ENCODE data around the gene SLC12A7.

SLC12A7 gene

DNA sequence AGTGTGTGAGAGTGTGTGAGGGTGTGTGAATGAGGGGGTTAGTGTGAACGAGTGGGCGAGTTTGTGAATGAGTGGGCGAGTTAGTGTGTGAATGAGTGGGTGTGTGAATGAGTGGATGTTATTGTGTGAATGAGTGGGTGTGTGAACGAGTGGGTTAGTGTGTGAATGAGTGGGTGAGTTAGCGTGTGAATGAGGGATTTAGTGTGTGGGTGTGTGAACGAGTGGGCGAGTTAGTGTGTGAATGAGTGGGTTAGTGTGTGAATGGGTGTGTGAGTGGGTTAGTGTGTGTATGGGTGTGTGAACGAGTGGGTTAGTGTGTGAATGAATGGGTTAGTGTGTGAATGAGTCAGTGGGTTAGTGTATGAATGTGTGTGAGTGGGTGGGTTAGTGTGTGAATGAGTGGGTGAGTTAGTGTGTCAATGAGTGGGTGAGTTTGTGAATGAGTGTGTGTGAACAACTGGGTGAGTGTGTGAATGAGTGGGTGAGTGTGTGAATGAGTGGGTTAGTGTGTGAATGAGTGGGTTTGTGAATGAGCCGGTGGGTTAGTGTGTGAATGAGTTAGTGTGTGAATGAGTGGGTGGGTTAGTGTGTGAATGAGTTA is 65.8 kb downstream of the SLC12A7 start:
- no peak for DNase-seq

DNA sequence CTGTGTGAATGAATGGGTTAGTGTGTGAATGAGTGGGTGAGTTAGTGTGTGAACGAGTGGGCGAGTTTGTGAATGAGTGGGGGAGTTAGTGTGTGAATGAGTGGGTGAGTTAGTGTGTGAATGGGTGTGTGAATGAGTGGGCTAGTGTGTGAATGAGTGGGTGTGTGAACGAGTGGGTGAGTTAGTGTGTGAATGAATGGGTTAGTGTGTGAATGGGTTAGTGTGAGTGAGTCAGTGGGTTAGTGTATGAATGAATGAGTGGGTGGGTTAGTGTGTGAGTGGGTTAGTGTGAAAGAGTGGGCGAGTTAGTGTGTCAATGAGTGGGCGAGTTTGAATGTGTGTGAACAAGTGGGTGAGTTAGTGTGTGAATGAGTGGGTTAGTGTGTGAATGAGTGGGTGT is 67.7 kb downstream of the SLC12A7 start:
- no peak for DNase-seq

DNA sequence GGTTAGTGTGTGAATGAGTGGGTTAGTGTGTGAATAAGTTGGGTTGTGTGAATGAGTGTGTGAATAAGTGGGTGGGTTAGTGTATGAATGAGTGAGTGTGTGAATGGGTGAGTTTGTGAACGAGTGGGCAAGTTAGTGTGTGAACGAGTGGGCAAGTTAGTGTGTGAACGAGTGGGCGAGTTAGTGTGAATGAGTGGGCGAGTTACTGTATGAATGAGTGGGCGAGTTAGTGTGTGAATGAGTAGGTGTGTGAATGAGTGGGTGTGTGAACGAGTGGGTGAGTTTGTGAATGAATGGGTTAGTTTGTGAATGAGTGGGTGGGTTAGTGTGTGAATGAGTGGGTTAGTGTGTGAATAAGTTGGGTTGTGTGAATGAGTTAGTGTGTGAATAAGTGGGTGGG is 68.5 kb downstream of the SLC12A7 start:
- DNase-seq, result no peak

DNA sequence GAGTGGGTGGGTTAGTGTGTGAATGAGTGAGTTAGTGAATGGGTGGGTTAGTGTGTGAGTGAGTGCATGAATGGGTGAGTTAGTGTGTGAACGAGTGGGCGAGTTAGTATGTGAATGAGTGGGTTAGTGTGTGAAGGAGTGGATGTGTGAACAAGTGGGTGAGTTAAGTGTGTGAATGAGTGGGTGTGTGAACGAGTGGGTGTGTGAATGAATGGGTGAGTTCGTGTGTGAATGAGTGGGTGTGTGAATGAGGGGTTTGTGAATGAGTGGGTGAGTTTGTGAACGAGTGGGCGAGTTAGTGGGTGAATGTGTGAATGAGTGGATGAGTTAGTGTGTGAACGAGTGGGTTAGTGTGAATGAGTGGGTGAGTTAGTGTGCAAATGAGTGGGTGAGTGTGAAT is 69.2 kb downstream of the SLC12A7 start:
- DNase-seq, result no peak

DNA sequence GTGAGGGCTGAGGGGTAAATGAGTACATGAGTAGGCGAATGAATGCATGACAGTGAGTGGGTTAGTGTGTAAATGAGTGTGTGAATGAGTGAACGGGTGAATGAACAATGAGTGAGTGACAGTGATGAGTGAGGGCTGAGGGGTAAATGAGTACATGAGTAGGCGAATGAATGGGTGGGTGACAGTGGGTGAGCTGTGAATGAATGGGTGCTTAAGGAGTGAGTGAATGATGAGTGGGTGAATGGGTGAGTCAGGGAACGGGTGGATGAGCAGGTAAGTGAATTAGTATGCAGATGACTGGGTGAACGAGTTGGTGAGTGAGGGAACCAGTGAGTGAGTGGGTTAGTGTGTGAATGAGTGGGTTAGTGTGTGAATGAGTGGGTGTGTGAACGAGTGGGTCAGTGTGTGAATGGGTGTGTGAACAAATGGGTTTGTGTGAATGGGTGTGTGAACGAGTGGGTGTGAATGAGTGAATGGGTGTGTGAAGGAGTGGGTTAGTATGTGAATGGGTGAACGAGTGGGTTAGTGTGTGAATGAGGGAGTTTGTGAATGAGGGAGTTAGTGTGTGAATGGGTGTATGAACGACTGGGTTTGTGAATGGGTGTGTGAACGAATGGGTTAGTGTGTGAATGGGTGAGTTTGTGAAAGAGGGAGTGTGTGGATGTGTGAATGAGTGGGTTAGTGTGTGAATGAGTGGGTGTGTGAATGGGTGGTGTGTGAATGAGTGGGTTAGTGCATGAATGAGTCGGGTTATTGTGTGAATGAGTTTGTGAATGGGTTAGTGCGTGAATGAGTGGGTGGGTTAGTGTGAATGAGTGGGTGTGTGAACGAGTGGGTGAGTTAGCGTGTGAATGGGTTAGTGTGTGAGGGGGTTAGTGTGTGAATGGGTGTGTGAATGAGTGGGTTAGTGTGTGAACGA is 70.4 kb downstream of the SLC12A7 start:
- no peak for DNase-seq

DNA sequence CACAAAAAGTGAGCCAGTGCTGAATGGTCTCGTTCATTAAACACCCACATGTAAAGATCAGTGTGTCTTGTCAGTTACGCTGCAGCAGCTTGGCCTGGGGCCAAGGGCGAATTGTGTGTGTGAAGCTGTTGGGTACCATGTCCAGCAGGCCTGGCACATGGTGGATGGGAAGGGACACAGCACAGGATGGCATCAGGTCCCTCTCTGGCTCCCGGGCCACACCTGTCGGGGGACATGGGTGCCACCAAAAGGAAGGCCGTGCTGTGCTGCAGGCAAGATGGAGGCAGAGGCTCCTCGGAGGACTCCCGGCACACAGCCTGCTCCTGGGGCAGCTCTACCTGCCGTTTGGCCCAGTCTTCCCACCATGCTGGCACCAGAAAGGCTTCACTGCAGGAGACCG is 71.3 kb downstream of the SLC12A7 start:
- DNase-seq, result no peak

DNA sequence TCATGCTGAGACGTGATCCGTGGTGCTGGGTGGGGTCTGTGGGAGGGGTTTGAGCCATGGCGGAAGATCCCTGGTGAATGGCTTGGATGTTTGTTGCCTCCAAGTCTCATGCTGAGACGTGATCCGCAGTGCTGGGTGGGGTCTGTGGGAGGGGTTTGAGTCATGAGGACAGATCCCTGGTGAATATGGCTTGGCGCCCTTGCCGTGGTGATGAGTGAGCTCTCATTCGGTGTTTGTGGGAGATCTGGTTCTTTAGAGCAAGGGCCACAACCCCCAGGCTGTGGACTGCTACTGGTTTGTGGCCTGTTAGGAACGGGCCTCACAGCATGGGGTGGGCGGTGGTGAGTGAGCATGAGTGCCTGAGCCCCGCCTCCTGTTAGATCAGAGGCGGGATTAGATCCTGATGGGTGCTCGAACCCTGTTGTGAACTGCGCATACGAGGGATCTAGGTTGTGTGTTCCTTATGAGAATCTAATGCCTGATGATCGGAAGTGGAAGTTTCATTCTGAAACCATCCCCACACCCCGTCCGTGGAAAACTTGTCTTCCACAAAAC is 72.1 kb downstream of the SLC12A7 start:
- no peak for DNase-seq

DNA sequence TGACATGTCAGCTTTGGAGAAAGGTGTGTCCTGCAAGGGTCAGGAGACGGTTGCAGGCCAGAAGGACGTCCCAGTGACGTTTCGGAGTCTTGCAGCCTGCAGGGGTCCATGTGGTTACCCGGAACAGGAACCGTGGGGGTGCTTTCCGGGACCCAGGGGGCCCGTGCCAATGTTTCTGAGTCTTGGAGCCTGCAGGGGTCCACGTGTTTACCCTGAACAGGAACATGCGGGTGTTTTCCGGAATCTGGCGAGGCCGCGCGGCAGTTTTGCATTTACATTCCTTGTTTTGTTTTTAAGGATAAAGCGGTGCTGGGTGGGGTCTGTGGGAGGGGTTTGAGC is 72.7 kb downstream of the SLC12A7 start:
- no peak for DNase-seq

DNA sequence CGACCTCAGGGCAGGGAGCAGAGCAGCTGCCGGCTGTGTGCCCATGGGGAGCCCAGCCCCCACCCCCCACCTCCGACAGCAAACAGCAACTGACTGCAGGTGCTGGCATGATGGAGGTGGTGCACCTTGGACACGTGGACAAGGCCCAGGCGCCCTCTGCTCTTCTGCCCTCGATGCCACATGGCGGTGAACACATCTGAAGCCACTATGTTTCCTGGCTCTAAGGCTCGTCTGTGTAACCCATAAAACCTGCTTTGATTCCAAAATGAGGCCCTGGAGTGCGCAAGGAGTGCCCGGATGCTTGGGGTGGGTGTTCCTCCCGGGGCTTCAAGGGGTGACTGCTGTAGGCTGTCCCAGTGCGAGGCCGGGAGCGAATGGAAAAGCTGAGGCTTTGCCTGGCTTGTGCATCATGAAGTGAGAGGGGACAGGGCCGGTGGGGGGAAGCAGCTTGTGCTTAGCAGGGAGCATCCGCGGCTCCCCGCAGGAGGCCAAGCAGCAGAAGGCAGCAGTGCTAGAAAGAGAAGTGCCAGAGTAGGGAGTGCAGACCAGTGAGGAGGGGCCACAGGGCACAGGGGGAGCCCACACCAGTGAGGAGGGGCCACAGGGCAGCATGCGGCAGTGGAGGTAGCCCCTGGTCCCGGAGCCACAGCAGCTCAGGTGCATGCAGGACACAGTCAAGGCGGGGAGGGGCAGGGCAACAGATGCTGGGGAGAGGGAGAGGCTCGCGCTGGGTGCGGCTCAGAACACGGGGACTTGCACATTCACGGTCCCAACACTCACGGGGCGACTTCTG is 73.2 kb downstream of the SLC12A7 start:
- no peak for DNase-seq

DNA sequence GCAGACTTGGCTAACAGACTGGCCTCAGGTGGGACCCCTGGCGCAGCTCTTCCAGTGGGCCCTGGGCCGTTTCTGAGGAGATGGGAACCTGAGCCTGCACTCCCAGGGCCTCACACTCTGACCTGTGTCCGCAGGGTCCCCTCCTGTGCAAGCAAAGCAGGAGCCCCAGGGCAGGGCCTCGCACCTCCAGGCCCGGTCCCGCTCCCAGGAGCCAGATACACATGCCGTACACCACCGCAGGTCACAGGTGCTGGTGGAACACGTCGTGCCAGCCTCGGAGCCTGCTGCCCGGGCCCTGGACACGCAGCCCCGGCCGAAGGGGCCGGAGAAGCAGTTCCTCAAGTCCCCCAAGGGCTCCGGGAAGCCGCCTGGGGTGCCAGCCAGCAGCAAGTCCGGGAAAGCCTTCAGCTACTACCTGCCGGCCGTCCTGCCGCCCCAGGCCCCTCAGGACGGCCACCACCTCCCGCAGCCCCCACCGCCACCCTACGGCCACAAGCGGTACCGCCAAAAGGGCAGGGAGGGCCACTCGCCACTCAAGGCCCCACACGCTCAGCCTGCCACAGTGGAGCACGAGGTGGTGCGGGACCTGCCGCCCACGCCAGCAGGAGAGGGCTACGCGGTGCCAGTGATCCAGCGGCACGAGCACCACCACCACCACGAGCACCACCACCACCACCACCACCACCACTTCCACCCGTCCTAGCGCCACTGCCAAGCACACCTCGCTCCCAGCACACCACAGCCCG is 74.0 kb downstream of the SLC12A7 start:
- no peak for DNase-seq

DNA sequence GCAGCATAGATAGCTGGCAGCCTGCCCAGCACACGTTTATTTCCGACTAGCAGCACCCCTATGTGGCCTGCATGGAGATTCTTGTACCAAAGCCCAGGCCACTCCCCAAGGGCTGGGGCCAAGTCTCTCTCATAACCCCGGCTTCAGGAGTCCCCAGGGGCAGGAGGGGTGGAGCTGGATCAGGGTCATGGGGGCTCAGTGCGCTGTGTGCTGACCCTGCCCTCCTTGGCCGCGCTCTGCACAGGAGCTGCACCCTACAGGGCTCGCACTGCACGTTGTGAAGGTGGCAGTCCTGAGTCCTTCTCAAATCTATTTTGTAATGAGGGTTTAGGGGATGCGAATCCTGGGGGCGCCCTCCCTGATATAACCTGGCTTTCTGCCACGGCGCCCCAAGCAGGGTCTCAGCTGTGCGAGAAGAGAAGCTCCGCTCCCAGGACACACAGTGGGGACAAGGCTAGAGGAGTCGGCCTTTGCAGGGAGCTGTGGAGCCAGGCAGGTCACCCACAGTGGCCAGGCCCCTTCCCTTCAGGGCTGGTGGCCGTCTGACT is 74.7 kb downstream of the SLC12A7 start:
- no peak for DNase-seq

DNA sequence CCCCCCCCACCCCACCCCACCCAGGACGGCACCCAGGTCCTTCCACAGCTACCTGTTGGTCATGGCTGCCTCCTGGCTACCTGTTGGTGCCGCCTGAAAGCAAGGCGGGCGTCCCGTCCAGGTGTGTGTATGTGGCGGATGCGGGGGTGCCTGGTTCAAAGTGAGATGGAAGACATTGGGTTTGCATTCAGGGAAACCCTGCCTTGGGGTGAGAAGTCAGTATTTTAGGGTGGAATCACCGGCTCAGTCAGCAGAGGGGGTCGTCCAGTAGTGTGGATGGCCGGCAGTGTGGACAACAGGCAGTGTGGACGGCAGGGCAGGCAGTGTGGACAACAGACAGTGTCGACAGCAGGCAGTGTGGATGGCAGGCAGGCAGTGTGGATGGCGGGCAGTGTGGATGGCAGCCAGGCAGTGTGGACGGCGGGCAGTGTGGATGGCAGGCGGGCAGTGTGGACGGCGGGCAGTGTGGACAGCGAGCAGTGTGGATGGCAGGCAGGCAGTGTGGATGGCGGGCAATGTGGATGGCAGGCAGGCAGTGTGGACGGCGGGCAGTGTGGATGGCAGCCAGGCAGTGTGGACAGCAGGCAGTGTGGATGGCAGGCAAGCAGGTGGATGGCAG is 75.2 kb downstream of the SLC12A7 start:
- DNase-seq, result no peak

DNA sequence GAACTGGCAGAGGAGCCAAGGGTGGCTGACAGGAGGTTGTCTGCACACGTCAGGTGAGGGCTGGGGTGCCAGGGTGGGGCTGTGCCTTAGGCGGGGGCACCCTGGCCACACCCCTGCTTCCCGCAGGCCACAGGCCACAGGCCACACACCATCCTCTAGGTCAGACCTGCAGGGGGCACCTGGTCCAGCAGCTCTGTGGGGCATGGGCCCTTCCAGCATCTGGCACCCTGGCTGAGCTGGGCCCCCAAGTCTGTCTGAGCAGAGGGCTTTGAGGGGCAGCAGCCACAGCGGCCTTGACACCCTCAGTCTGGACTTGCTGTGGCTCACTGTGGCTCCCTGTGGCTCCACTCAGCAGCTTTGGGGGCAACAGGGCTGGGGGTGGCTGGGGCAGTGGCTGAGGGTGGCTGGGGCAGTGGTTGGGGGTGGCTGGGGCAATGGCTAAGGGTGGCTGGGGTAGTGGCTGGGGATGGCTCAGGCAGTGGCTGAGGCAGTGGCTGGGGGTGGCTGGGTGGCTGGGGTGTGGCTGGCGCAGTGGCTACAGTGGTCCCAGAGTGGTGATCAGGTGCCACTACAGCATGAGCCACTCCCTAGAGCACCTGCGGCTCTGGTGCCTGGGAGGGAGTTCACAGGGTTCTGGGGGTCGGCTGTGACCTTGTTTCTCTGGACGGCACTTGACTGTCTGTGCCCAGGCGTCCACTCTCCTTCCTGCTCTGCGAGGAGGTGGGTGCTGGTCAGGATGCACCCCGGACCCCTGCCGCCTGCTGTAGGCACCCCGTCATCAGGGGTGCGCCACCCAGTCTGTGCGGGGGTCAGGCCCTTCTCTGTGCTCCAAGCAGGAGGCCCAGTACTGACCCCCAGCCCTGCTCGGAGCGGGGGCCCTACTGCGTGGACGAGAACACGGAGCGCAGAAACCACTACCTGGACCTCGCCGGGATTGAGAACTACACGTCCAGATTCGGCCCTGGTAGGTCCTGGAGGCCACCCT is 76.2 kb downstream of the SLC12A7 start:
- no peak for DNase-seq

DNA sequence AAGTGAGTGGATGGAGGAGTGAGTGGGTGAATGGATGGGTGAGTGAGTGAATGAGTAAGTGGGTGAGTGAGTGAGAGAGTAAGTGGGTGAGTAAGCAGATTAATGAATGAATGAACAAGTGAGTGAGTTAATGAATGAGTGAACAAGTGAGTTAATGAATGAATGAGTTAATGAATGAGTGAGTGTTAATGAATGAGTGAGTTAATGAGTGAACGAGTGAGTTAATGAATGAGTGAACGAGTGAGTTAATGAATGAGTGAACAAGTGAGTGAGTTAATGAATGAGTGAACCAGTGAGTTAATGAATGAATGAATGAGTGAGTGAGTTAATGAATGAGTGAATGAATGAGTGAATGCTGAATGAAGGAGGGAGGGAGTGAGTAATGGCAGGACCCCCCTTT is 76.9 kb downstream of the SLC12A7 start:
- no peak for DNase-seq

DNA sequence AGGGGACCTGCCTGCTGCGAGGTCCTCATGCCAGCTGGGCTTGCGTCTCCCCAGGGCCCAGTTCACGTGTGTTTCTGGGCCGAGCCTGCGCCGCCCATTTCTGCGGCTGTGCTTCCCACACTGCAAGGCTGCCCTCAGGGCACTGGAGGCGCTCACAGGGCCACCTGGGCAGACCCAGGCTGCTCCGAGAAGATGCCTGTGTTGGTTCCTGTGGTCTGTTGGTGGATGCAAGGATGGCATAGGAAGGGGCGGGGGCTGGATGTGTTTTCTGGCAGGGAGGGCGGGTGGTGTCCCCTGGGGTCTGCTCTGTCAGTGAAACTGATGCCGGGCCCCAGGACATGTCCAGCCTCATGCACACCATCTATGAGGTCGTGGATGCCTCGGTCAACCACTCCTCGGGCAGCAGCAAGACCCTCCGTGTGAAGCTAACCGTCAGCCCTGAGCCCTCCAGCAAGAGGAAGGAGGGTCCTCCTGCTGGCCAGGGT is 77.4 kb downstream of the SLC12A7 start:
- DNase-seq, result no peak

DNA sequence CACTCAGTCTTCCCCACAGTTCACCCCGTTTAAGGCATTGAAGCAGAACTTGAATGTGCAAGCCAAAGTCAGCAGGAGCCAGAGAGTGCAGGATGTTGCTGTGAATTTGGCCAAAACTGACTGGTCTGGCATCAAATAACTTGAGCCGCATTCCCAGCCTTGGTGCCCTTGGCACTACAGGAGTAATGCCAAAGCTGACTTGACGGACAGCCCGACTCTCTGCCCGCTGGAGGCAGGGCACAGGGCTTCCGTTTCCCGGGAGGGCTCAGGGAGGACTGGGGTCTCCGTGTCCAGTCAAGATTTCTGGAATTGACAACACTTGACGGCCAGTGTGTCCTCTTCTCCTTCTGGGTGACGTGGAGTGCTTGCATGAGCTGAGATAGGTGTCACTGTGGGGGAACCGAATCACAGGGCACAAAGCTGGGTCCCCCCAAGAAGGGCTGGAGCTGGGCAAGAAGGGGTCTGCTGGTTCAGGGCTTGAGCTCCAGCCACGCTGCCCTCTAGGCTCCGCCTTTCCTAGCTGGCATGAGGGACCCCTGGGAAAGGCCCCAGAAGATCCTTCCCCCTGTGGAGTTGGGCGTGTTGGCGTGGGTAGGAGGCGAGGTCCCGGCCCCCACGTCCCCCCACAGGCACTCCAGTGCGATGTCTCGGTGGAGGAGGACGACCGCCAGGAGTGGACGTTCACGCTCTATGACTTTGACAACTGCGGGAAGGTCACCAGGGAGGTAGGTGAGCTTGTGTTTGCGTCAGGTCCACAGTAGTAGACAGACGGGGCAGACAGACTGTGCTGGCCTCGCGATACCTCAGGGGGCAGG is 78.0 kb downstream of the SLC12A7 start:
- no peak for DNase-seq

DNA sequence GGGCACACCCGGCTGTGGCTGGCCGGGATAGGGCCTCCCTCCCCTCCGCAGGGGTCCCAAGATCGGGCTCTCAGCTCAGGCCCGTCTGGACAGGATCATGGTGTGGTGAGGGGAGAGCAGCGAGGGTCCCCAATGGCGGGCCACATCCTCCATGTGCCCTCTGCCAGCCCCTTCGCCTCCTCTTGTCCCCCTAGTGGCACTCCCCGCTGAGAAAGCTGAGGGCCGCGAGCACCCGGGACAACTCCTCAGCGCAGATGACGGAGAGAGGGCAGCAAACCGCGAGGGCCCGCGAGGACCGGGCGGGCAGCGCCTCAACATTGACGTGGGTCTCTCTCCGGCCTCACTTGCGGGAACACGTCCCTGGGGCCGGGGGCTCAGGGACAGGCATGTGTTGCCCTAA is 78.7 kb downstream of the SLC12A7 start:
- no peak for DNase-seq

DNA sequence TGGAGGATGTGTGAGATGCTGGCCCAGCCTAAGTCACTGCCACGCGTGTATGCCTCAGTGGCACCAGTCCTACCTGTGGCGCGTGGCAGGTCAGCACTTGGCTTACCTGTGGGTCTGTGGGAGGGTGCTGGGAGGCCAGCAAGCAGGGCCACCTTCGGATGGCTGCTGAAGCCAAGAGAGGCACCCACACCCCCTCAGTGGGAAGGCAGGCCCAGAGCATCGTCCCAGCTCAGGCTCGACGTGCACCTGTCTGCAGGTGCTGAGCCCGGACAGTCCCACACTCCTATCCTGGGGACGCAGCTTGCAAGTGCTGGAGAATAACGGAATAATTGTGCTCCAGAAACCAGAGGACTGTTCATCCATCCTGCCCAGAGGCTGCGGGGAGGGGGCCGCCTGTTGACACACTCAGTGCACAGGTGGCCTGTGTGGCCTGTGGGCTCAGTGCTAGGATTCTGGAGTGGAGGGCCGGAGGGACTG is 79.3 kb downstream of the SLC12A7 start:
- DNase-seq, result no peak

DNA sequence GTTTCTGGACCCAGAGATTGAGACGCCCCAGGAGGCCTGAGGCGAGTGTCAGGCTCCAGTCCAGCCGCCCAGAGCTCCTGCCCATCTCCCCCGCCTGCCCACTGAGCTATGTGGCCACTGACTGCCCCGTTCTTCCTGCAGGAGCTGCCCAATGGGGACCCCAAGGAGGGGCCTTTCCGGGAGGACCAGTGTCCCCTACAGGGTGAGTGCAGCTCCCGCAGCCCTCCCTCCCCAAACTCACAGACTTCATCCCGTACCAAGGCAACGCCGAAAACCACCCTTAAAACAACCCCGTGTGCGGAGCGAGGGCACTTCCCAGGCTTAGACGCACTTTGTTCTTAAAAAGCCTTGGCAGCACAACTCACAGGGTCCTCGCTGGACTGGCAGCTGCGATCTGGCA is 79.9 kb downstream of the SLC12A7 start:
- no peak for DNase-seq
